Common myeloid progenitor, CD34-positive (primary cell): ENCODE measurements around the gene FBXW8.

ENCODE experiments used
- CTCF ChIA-PET: fragments of 350-600 bp; sonication (Branson Sonifier 250); formaldehyde crosslinking; loops from one replicate; lab custom pipeline; 2021; ENCODE audit warnings: antibody characterized with exemption; lab: Charles Lee
- POLR2A ChIA-PET: fragments of 350-600 bp; sonication (Branson Sonifier 250); formaldehyde crosslinking; loops from one replicate; lab custom pipeline; 2021; ENCODE audit warnings: antibody characterized with exemption; lab: Charles Lee
- DNase-seq, 3 donors: peaks; one replicate each; pipeline versions ENCODE4 v3.0.0 to v3.0.0-alpha.2; 2013
- H3K27ac ChIP-seq, 2 experiments: 1 replicate in 1 of 2; 2 replicates in 1 of 2; pipeline ENCODE4 v1.7.0; 2013; ENCODE audit warnings: inconsistent platforms in 2 of 2, low read length in 2 of 2, mild to moderate bottlenecking in 2 of 2, low read depth in 1 of 2, moderate library complexity in 1 of 2; ENCODE audit not compliant: severe bottlenecking in 2 of 2, insufficient read depth in 1 of 2, poor library complexity in 1 of 2
- H3K27me3 ChIP-seq, 5 experiments: replicated peaks in 2 of 5; 1 replicate in 3 of 5; 2 replicates in 2 of 5; pipeline versions ENCODE4 v1.6.1 to v1.7.0; 2013; ENCODE audit warnings: low read length in 4 of 5, mild to moderate bottlenecking in 2 of 5, moderate library complexity in 2 of 5, inconsistent platforms in 1 of 5; ENCODE audit not compliant: insufficient read depth in 5 of 5, control insufficient read depth in 4 of 5
- H3K36me3 ChIP-seq, 4 experiments: 1 replicate in 2 of 4; 2 replicates in 2 of 4; pipeline versions ENCODE4 v1.6.1 to v1.7.0; 2013; ENCODE audit warnings: low read length in 3 of 4, control low read depth in 1 of 4, mild to moderate bottlenecking in 1 of 4; ENCODE audit not compliant: control insufficient read depth in 4 of 4, insufficient read depth in 4 of 4
- H3K4me1 ChIP-seq, 4 experiments: 1 replicate in 3 of 4; 2 replicates in 1 of 4; pipeline versions ENCODE4 v1.6.1 to v1.7.1; 2013; ENCODE audit warnings: low read length in 3 of 4, mild to moderate bottlenecking in 3 of 4, control low read depth in 1 of 4, inconsistent platforms in 1 of 4, moderate library complexity in 1 of 4; ENCODE audit not compliant: control insufficient read depth in 4 of 4, insufficient read depth in 4 of 4; ENCODE audit errors: control extremely low read depth in 1 of 4
- H3K4me3 ChIP-seq, 7 experiments: 1 replicate in 4 of 7; 2 replicates in 3 of 7; pipeline versions ENCODE4 v1.5.1 to v1.7.0; 2013; ENCODE audit warnings: mild to moderate bottlenecking in 7 of 7, low read length in 6 of 7, moderate library complexity in 6 of 7, inconsistent platforms in 2 of 7, low read depth in 2 of 7, control low read depth in 1 of 7; ENCODE audit not compliant: insufficient read depth in 4 of 7, control insufficient read depth in 1 of 7; ENCODE audit errors: extremely low read depth in 1 of 7
- H3K9me3 ChIP-seq, 5 experiments: 1 replicate in 4 of 5; 2 replicates in 1 of 5; pipeline versions ENCODE4 v1.6.1 to v1.7.1; 2013; ENCODE audit warnings: low read length in 4 of 5, mild to moderate bottlenecking in 2 of 5, inconsistent platforms in 1 of 5, low read depth in 1 of 5, moderate library complexity in 1 of 5; ENCODE audit not compliant: control insufficient read depth in 4 of 5, insufficient read depth in 2 of 5; ENCODE audit errors: control extremely low read depth in 1 of 5
- WGBS: methylation state at CpG from one replicate; pipeline ENCODE4 v1.1.5; 2013; ENCODE audit not compliant: insufficient coverage; 5-methylcytosine and 5-hydroxymethylcytosine counted together

FBXW8 gene

GRCh38 chr12:117042171-117042842, 131.6 kb downstream of the FBXW8 start:
- ChIA-PET CTCF (interaction anchor here (1.0 to 1.9 kb wide), 4 partner anchors 15 to 25 kb away, joined by 3 to 9 read pairs (median 4); no protein-coding TSS in a partner anchor), POLR2A (no interaction called here)
- no peak overlapping the region for H3K4me3 ChIP-seq
- H3K27ac ChIP-seq, result peak overlapping the region in 1 of 2 experiments; percentile 62
- 65% methylated on average over 20 of the region's 23 CpGs for WGBS
- DNase-seq, result peak; percentile 85 to 95 (median 95)
- no peaks in the 10 kb centered on the region for H3K9me3 ChIP-seq
- no peaks in the 10 kb centered on the region for H3K27me3 ChIP-seq
- H3K36me3 ChIP-seq, result peaks cover 0 to 79% (median 0%) of the 10 kb centered on the region in 4 experiments
- H3K4me1 ChIP-seq, result peaks cover 3 to 64% (median 51%) of the 10 kb centered on the region in 4 experiments

GRCh38 chr12:117042862-117043261, 132.1 kb downstream of the FBXW8 start:
- 100% methylated on average over 1 of the region's 6 CpGs for WGBS
- peak overlapping the region in 1 of 2 experiments; percentile 62 for H3K27ac ChIP-seq
- H3K9me3 ChIP-seq, result no peaks in the 10 kb centered on the region
- H3K36me3 ChIP-seq, result peaks cover 0 to 80% (median 0%) of the 10 kb centered on the region in 4 experiments
- H3K4me1 ChIP-seq, result peaks cover 3 to 65% (median 51%) of the 10 kb centered on the region in 4 experiments
- H3K4me3 ChIP-seq, result no peak overlapping the region
- ChIA-PET CTCF (interaction anchor here (1.0 to 1.9 kb wide), 5 partner anchors 15 to 30 kb away, joined by 3 to 9 read pairs (median 3); no protein-coding TSS in a partner anchor), POLR2A (no interaction called here)
- DNase-seq, result peak in 2 of 3 donors; percentile 49 to 60
- no peaks in the 10 kb centered on the region for H3K27me3 ChIP-seq

GRCh38 chr12:117044311-117044710, 133.6 kb downstream of the FBXW8 start:
- Histone ChIP-seq H3K9me3 (no peaks in the 10 kb centered on the region), H3K36me3 (peaks cover 0 to 80% (median 0%) of the 10 kb centered on the region in 4 experiments), H3K27ac (no peak overlapping the region), H3K4me3 (no peak overlapping the region), H3K27me3 (no peaks in the 10 kb centered on the region), H3K4me1 (peaks cover 3 to 73% (median 56%) of the 10 kb centered on the region in 4 experiments)
- ChIA-PET CTCF (interaction anchor here (0.7 to 3.0 kb wide), 10 partner anchors 8 to 167 kb away, joined by 3 to 12 read pairs (median 3); no protein-coding TSS in a partner anchor), POLR2A (interaction anchor here (0.9 kb wide), 1 partner anchor 601 kb away, joined by 3 read pairs; no protein-coding TSS in a partner anchor)
- DNase-seq, result no peak
- WGBS, result 96% methylated on average over 5 of the region's 11 CpGs

- Histone ChIP-seq H3K36me3 (peaks cover 0 to 77% (median 0%) of the 10 kb centered on the region in 4 experiments), H3K9me3 (no peaks in the 10 kb centered on the region), H3K27ac (peak overlapping the region in 1 of 2 experiments; percentile 68), H3K4me1 (peaks cover 3 to 71% (median 55%) of the 10 kb centered on the region in 4 experiments), H3K27me3 (no peaks in the 10 kb centered on the region), H3K4me3 (peak overlapping the region in 3 of 7 experiments; percentile 36 to 61 (median 46))
- 89% methylated on average over 11 of the region's 13 CpGs for WGBS
- POLR2A ChIA-PET, result interaction anchor here (0.9 kb wide), 2 partner anchors 26 to 601 kb away, joined by 3 read pairs; no protein-coding TSS in a partner anchor
- CTCF ChIA-PET, result interaction anchor here (0.7 to 3.0 kb wide), 8 partner anchors 16 to 167 kb away, joined by 3 to 12 read pairs (median 4); no protein-coding TSS in a partner anchor
- no peak for DNase-seq
These were observed 134.0 kb downstream of the FBXW8 start for GRCh38 chr12:117044790-117045159.

- Histone ChIP-seq H3K4me3 (peak overlapping the region in 4 of 7 experiments; percentile 27 to 61 (median 41)), H3K36me3 (peaks cover 0 to 75% (median 0%) of the 10 kb centered on the region in 4 experiments), H3K4me1 (peaks cover 3 to 67% (median 51%) of the 10 kb centered on the region in 4 experiments), H3K9me3 (no peaks in the 10 kb centered on the region), H3K27me3 (no peaks in the 10 kb centered on the region), H3K27ac (peak overlapping the region in 1 of 2 experiments; percentile 68)
- POLR2A ChIA-PET, result interaction anchor here (0.6 to 0.9 kb wide), 4 partner anchors 13 to 602 kb away, joined by 3 to 4 read pairs (median 3); no protein-coding TSS in a partner anchor
- 10% methylated on average over 16 of the region's 23 CpGs for WGBS
- CTCF ChIA-PET, result interaction anchor here (1.1 to 3.0 kb wide), 5 partner anchors 15 to 73 kb away, joined by 3 to 12 read pairs (median 5); no protein-coding TSS in a partner anchor
- DNase-seq, result peak; percentile 47 to 83 (median 82)
These were observed 134.6 kb downstream of the FBXW8 start for GRCh38 chr12:117045160-117046010.

- no peaks in the 10 kb centered on the region for H3K27me3 ChIP-seq
- H3K4me3 ChIP-seq, result peak overlapping the region in 1 of 7 experiments; percentile 27
- ChIA-PET CTCF (interaction anchor here (3.0 kb wide), 1 partner anchor 21 kb away, joined by 12 read pairs; no protein-coding TSS in a partner anchor), POLR2A (interaction anchor here (0.6 kb wide), 2 partner anchors 12 to 66 kb away, joined by 3 to 4 read pairs; no protein-coding TSS in a partner anchor)
- WGBS, result 56% methylated on average over 5 of the region's 6 CpGs
- H3K36me3 ChIP-seq, result peaks cover 0 to 77% (median 0%) of the 10 kb centered on the region in 4 experiments
- peak overlapping the region in 1 of 2 experiments; percentile 68 for H3K27ac ChIP-seq
- DNase-seq, result peak in 1 of 3 donors; percentile 46
- H3K9me3 ChIP-seq, result no peaks in the 10 kb centered on the region
- H3K4me1 ChIP-seq, result peaks cover 3 to 69% (median 47%) of the 10 kb centered on the region in 4 experiments
These were observed 135.2 kb downstream of the FBXW8 start for GRCh38 chr12:117046011-117046369.
